HuH-7 (cell line): ENCODE measurements around the gene PBOV1.
"Not testable (repeated sequence)": the region's sequence is repeated elsewhere in the genome, so short reads cannot be mapped to it uniquely, and the experiment has no call there.

Source experiments
- DNase-seq: peaks from one replicate; pipeline ENCODE4 v3.0.0; 2011; ENCODE audit warnings: low spot score

The PBOV1 gene

DNA sequence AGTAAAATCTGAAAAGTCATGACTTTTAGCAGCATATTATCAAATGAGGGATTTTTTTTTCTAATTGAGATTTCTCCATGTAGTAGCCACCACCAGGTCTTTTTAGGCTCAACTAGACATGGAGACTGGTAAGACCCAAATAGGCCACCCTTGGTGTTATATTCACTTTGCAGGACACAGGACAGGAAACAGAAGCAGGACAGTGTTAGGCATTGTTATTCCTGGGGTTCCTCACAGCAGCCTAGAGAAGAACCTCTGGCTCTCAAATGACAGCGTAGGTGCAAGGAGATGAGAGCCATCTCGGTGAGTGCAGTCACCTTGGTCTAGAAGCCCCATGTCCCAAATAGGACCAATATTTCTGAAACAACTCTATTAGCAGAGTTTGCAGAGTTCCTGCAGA, 19.2 kb upstream of the PBOV1 start:
- no peak for DNase-seq

DNA sequence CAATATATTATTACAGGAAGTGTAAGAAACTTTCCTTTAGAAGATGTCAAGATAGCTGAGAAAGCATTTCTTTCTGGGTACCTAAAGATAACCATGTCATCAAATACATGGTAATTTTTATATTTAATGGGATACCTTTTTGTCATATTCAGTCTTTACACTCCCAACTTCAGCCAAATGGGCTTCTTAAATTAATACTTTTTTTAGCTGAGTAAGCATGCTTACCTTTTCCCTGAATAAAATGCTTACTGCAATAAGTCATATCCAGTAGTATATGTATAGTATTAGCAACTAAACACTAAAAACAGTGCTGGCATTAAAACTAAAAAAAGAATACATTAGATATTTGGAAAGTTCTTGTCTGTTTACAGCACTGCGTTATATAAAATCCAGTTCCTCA, 17.4 kb upstream of the PBOV1 start:
- DNase-seq, result no peak

DNA sequence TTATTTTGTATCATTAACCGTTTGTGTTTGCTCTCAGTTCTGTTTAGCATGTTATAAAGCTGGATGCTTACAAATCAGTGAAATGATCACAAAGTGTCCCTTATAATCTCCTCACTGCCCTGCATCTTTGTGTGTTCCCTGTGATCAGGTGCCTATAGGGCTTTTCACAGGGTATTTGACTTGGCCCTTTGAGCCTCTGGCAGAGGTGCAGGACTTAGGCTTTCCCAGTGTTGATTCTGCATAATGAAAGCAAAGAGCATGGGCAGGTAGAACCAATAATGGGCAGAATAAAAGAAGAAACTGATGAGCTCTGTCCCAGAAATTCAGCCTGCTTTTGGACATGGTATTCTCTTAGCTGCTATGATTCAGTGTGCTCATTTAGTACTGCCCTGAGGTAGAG, 16.9 kb upstream of the PBOV1 start:
- DNase-seq, result no peak

DNA sequence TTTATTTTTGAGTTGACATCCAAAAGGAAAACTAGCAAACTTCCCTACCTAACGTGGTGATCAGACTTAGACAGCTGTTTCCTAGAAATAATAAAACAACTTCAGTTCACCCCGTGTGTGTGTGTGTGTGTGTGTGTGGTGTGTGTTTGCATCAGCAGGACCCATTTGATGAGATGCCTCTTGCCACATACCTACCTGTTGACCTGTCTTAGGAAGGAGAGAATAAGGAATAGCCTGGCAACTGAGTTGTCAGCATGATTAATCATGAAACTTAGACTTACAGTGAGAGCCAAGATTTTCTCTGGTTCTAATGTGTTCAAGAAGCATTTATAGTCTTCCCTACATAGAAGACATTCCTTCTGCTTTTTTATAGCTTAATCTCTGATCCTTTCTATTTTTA, 16.1 kb upstream of the PBOV1 start:
- no peak for DNase-seq

DNA sequence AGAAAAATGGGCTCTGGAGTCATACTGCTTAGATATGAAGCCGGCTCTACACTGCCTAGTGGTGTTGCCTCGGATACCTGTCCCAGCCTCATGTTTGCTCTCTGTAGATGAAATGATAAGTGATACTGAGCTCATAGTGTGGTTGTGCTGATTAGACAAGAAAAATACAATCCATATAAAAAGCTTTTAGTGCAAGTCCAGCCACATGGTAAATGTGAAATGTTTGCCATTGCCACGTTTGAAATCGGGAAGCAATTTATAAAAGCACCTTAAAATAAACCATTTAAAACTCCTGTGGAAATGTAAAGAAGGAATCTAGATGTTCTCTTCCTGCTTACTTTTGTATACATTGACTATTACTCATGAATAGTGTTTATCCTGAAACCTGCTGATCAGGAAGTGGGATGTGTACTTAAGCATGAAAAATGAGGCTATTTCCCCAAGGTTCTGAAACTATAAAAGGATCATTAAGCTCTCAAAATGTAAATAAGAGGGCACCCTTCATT, 13.1 kb upstream of the PBOV1 start:
- peak; percentile 59 for DNase-seq

DNA sequence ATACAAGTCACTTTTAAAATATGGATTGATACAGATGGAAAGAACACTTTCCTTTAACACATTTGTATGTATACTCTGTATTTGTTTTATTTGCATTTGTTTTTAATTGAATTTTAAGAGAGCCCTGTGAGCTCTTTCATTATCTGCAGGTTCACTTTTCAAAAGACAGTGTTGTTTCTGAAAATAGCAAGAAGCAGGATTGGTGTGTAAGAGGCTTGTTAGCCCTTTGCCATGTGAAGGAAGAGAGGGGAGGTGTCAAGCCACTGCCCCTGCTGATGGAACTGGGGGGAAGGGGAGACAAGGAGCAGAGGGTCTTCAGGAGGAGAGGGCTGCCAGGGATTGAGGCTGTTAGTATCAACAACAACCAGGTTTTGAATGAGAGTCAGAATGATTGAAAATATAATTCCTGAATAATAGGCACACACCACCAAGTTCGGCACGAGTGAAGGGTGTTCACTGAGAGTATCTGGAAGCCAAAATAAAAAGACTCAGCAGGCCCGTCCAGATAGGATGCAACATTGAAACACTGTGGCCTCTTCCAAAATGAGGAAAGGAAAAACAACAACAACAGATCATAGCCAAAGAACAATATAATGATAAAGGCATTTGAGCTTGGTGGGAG, 12.6 kb upstream of the PBOV1 start:
- no peak for DNase-seq

DNA sequence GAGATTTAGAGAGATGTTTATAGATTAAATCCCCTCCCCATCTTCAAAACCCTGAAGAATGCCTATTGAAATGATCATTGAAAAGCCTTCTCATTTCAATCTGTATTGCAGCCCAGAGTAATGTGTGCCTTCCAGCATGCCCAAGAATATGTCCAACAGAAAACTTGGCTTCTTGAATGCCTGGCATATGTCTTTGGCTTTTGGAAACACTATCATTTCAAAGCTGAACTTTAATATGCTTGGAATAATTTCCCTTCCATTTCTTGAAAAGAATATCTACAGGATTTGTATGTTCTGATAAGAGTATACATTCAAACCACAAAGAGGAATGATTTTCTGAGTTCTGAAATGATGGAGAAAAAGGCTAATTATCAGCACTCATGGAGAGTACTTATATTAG, 11.9 kb upstream of the PBOV1 start:
- no peak for DNase-seq

DNA sequence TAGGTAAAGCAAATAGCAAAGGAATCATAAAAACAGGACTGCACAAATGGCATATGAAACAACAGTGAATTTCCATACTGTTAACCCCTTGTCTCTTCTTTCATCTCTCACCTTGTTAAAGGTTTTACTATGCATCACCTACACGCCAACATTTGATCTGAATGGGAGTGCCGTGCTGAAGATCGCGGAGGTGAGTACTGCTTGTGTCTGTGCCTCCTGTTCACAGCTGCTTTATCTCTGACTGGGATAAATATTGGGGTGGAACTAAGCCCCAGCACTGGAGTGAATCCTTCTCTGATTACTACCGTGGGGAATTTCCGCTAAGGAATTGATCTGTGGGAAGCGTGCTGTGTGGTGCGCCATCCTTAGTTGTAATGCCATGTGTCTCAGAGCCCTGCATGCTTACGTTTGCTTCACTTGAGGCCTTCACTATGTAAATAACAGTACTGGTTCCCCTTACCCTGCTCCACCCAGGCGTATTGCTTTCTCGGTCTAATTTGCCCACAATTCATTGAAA, 11.4 kb upstream of the PBOV1 start:
- no peak for DNase-seq

DNA sequence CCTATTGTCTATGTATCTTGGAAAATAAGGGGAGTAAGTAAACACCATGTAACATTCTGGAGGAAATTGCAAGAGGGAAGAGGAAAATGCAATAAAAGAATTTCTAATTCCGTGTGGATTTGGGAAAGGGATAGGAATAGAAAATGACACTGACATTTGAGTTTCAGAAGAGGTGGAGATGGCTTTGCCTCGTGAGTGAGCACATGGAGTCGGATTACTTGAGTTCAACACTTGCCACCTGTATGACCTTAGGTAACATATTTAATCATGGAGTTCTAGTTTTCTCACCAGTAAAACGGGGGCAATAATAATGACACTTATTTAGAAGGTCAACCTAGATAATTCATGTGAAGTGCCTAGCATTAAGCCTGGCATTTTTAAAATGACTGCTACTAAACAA, 10.8 kb upstream of the PBOV1 start:
- no peak for DNase-seq

DNA sequence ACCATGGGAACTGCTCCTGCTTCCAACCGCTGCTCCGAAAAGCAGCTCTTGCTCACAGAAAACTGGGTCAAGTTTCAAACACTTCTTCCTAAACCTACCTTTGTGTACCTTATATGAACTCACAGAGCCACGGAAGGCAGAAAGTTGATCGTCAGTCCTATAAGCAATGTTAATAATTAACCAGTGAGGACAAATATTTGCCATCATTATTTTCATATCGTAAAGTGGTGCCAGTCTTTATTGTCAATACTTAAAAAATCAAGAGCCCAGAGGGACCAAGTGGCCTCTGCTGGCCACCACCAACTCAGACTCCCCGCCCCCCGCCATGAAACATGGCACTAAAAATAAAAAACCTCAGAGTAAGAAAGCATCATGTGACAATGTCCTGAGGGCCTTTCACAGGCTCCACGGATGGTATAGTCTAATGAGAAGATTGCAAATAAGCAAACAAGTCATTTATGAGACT, 9.1 kb upstream of the PBOV1 start:
- DNase-seq, result peak; percentile 55

DNA sequence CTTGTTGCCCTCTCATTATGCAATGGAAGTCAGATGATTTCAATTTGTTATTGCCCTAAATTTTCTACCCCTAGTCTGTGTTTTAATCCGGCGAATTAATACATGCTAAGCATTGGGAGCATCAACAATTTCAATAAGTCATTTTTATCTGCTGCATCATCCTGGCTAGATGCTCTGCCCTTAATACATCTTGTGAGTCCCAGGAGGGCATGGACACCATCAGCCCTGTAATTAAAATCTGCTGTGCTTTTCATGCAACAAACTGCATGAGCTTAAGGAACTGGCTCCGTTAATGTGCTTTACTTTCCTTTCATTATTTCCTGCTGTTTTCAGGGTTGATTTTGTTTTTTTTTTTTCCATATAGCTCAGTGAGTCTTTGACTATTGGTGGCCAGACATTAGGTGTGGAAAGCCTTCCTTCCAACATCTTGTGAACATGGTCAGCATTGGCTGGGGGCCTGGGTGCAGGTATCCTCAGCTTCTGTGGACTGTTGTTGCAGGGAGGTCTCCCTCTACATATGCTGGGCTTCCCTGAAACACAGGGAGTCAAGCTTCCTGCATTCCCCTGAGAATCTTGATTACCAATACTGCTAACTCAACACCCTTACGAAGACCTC, 8.5 kb upstream of the PBOV1 start:
- DNase-seq, result no peak

DNA sequence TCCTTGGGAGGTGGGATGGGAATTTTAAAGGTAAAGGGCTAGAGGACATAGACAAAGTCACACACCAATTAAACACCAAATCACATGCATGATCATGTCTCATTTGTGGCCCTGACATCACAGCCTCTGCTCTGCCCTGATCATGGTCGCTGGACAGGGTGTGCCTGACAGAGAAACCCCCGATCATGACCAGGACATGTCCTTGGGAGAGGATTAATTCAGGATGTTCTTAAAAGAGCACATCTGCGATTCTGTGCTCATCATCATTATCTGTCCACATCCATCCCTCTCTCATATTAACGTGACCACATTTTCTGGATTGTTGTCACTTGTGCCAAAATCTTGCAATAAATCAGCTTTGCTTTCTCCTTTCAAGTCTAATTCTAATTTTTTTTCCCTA, 7.7 kb upstream of the PBOV1 start:
- no peak for DNase-seq

DNA sequence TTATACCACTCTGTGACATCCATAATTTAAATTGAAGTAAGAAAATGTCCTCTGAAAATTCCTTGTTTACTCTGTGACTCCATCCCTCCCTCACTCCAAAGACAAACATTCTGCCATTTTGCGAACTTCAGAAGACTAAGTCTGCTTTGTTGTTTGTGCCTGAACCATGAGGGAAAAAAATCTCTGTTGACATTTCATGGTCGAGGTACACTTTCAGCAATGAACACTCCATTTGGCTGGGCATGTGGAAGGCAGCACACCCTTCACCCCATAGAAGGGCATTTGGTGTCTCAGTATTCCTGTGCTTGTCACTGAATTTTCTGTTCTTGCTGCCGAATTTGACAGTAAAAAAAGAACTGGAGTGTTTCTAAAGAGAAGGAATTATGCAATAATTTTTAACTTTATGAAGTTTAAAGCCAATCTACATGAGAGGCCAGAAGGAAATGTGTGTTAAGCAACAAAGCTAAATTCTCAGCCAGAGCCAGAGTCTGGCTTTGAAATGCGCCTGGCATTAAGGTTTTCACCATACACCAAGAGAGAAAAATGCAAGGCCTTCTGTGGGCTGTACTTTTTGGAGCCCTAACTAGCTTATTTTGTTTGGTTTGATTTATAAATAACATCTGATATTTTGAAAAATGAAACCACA, 4.7 kb upstream of the PBOV1 start:
- peak; percentile 20 for DNase-seq

DNA sequence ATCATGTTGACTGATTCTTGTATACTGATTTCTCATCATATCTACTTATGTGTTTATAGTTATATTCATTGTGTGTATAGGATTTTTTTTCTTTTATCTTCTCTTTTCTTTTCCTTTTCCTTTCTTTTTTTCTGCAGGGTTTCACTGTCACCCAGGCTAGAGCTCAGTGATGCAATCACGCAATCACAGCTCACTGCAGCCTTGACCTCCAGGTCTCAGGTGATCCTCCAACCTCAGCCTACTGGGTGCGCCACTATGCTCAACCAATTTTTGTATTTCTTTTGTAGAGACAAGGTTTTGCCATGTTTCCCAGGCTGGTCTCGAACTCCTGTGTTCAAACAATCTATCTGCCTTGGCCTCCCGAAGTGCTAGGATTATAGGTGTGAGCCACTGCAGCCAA, 1.6 kb upstream of the PBOV1 start:
- no peak for DNase-seq

DNA sequence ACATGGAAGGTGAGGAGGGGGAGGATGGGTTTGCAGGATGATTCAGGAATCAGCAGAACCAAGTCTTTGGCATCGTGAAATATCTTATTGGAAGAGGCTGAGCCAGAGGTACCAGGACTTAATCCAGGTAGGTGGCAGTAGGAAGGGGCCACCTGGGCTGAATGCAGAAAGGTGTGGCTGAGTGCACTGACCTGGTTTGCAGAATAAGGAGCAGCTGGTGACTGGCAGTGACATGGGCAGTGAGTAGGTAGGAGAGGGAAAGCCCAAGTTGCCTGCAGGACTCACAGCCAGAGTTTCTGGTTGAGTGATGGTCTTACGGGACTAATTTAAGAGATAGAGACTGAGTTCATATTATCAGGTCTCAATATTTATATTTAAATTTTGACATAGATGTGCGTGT, 1.1 kb upstream of the PBOV1 start:
- DNase-seq, result no peak

DNA sequence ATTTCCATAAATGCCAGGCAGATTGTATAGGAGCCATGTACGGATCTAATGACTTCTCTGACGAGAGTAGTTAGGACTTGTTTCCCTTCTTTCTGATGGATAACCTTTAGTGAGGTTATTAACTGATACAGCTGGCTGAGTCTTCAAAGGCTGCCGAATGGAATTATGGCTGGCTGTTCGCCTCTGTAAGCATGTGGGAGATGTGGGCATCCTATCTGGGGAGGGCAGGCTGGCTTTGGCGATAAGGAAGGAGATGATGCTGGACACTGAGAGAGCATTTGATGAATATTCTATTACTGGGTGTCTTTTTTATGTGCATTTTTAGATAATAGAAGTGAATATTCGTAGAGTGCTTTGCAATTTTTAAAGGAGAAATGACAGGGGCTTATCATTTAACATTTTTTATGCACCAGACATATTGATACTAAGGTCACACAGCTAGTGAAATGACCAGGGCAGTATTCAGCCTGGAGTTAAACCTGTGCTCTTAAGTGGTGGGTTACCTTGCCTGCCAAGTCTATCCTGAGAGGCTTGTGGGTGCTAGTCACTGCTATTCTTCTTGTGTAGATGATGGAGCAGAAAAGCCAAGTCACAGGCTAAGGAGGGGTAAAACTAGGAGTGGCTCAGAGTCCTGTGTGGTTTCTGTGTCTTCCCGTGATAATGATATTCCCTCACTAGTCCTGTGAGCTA, 3.1 kb downstream of the PBOV1 start:
- DNase-seq, result no peak

DNA sequence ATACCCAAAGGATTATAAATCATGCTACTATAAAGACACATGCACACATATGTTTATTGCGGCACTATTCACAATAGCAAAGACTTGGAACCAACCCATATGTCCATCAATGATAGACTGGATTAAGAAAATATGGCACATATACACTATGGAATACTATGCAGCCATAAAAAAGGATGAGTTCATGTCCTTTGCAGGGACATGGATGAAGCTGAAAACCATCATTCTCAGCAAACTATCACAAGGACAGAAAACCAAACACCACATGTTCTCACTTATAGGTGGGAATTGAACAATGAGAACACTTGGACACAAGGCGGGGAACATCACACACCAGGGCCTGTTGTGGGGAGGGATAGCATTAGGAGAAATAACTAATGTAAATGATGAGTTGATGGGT, 5.8 kb downstream of the PBOV1 start:
- DNase-seq, result not testable (repeated sequence)

DNA sequence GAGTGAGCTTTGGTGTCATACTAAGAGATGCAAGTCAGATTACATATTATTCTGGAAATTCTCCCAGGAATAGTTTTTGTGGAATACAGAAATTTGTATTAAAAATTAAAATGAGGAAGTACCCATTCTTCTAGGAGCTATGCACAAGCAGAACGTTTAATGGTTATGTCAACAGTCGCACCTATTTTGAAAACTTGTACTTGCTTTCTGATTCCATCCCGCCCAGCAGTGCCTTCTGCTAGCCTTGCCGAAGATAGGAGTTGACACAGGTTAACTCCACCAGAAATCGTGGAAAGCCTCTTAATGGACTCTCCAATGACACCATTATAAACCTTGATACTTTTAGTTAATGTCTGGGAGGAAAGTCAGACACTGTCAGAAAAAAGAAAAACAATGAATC, 6.7 kb downstream of the PBOV1 start:
- DNase-seq, result no peak

DNA sequence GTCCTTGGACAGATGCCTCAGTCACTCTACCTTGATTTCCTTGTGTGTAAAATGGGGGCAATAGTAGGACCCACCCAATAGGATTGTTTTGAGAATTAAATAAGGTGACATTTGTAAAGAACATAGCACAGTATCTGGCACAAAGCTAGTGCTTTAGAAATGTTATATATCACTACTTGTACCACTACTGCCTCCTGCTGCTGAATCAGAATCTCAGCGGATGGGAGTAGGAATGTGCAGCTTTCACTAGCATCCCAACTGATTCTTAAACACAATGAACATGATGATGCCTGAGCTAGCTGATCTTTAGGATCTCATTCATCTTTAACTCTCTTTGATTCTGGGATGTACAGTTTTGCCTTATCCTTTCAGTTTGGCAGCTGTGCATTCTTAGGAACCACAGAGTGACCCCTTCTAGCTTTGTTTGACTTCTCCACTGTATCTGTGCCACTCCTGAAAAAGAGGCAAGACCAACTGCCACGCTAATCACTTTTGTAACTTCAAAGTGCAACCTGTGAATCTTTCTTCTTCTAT, 7.2 kb downstream of the PBOV1 start:
- no peak for DNase-seq

DNA sequence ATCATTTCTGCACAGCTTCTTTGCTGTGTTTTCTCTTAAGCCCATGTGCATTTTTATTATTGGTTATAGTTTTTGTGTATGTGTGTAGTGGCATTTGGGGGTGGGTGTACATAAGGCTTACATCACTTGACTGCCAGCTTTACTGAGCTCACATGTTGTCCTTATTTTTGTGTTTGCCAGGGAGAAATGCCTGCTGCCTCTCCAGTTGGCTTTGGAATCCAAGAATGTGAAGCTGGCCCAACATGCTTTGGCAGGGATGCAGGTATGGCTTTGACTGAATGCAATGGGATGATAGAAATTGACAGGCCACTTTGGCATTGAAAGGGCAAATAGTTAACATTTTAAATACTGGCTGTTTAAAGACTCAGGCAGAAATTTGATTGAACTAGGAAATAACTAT, 11.4 kb downstream of the PBOV1 start:
- no peak for DNase-seq

DNA sequence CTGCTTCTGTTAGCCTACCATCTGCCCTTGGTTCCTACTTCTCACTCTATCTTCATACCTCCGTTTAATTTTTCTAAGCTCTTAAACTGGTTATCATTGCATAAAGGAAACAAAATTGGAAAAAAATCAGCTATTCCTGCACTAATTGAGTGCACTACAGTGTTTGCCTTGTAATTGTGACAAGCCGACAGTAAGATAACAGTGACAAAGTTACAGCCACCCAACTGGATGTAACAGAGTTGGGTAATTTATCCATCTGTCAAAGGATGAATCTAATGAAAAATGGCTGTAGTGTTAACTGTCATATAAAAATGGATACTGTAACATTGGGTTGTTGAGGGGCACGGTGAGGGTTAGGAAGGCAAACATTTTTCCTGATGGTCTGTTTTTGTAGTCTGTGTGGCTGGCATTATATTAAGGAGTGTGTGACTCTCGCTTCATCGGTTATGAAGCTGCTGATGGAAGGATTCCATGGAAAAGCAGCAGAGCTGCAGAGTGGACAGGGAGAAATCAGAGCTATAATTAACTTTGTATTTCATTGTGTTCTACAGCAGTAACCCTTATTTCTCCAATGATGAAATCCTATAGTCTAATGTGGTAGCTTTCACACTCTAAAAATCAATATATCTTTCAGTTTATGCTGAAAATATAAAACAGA, 12.7 kb downstream of the PBOV1 start:
- DNase-seq, result no peak

DNA sequence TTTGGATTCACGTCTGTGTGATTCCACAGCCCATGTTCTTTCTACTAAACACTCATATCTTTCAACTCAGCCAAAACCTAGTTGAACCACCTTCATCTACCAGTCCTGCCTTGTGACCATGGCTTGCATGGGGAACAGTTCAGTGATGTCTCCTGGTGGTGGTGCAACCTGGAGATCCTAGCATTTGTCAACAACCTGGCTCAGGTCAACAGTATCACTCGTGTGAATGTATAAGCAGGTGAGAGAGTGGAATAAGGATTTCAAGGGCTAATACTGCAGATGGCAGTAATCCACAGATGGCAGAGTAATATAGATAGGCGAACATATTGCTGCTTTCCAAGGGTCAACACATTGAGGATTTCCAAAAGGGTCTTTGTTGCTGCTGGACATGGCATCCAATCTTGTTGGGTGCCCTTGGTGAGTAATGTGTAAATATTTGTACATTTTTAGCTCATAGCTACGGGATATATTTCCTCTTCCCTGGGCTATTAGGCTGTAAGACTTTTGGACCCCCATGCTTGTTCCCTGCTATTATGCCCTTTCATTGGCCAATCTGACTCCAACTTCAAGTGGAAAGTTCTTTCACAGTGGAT, 13.4 kb downstream of the PBOV1 start:
- no peak for DNase-seq
